GM06990 (cell line): Measurements from ENCODE around the gene NPAS2.

Source experiments
- DNase-seq: peaks from one replicate; pipeline ENCODE4 v3.0.0-alpha.2; 2011; ENCODE audit not compliant: insufficient read length; ENCODE audit errors: extremely low read depth
- H3K27me3 ChIP-seq: replicated peaks from 2 replicates; pipeline ENCODE4 v1.6.0; 2011; ENCODE audit warnings: low read length; ENCODE audit not compliant: control insufficient read depth, insufficient read depth
- H3K36me3 ChIP-seq: 2 replicates; pipeline ENCODE4 v1.5.1; 2011; ENCODE audit warnings: low read length; ENCODE audit not compliant: control insufficient read depth, insufficient read depth
- H3K4me3 ChIP-seq: replicated peaks from 2 replicates; pipeline ENCODE4 v1.5.1; 2011; ENCODE audit warnings: low read depth, mild to moderate bottlenecking, control low read depth, low read length
- TF ChIP-seq, protein P1 (sequence below): IDR thresholded peaks from 2 replicates; pipeline ENCODE4 v1.5.1; 2011; ENCODE audit warnings: low read length, control low read depth, mild to moderate bottlenecking, inconsistent platforms; ENCODE audit not compliant: insufficient read depth, poor library complexity, severe bottlenecking

Gene NPAS2

DNA sequence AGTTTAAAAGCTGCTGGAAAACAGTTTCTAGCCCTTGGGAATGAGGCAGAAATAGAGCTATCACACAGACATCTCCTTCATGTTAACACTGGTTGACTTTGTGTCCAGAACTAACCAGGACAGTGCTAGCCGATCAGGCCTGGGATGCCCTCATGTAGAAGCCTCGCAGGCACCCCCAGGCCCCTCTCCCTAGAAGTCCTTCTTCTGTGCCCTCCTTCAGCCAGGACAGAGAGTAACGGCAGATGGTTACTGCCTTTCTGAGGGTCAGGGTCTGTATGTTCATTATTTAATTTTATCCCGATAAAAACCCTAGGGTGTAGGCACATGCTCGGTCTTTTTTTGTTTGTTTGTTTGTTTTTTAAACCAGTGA, 171.4 kb downstream of the NPAS2 start:
- TF ChIP-seq, protein P1, sequence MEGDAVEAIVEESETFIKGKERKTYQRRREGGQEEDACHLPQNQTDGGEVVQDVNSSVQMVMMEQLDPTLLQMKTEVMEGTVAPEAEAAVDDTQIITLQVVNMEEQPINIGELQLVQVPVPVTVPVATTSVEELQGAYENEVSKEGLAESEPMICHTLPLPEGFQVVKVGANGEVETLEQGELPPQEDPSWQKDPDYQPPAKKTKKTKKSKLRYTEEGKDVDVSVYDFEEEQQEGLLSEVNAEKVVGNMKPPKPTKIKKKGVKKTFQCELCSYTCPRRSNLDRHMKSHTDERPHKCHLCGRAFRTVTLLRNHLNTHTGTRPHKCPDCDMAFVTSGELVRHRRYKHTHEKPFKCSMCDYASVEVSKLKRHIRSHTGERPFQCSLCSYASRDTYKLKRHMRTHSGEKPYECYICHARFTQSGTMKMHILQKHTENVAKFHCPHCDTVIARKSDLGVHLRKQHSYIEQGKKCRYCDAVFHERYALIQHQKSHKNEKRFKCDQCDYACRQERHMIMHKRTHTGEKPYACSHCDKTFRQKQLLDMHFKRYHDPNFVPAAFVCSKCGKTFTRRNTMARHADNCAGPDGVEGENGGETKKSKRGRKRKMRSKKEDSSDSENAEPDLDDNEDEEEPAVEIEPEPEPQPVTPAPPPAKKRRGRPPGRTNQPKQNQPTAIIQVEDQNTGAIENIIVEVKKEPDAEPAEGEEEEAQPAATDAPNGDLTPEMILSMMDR, result no peak
- no peak for DNase-seq
- no peak overlapping the region for H3K4me3 ChIP-seq
- H3K27me3 ChIP-seq, result no peaks in the 10 kb centered on the region; the same call in 1 of the 2 replicates
- no peaks in the 10 kb centered on the region for H3K36me3 ChIP-seq

GRCh38 chr2:100992262-100992661, 172.3 kb downstream of the NPAS2 start:
- H3K4me3 ChIP-seq, result no peak overlapping the region
- no peaks in the 10 kb centered on the region for H3K36me3 ChIP-seq
- TF ChIP-seq, protein P1, result no peak
- no peaks in the 10 kb centered on the region; the same call in 1 of the 2 replicates for H3K27me3 ChIP-seq
- no peak for DNase-seq

GRCh38 chr2:100993294-100993693, 173.4 kb downstream of the NPAS2 start:
- no peak overlapping the region for H3K4me3 ChIP-seq
- TF ChIP-seq, protein P1, result no peak

GRCh38 chr2:100995309-100996075, 175.6 kb downstream of the NPAS2 start:
- no peaks in the 10 kb centered on the region; the same call in none of the 2 replicates for H3K27me3 ChIP-seq
- H3K36me3 ChIP-seq, result no peaks in the 10 kb centered on the region
- no peak for DNase-seq
- no peak overlapping the region for H3K4me3 ChIP-seq
- TF ChIP-seq, protein P1, result no peak

More at GRCh38 chr2:100993294-100993693, 173.4 kb downstream of the NPAS2 start:
- Histone ChIP-seq H3K27me3 (no peaks in the 10 kb centered on the region; the same call in none of the 2 replicates), H3K36me3 (no peaks in the 10 kb centered on the region)
- DNase-seq, result no peak

- Histone ChIP-seq H3K4me3 (no peak overlapping the region), H3K36me3 (no peaks in the 10 kb centered on the region), H3K27me3 (no peaks in the 10 kb centered on the region; the same call in 1 of the 2 replicates)
- TF ChIP-seq, protein P1, result no peak
- no peak for DNase-seq
Measured at GRCh38 chr2:100997509-100998234, 177.7 kb downstream of the NPAS2 start.
